Measurements from ENCODE around the gene RASGRF1.

RASGRF1 gene

GRCh38 chr15:79089331-79089889, 1.2 kb downstream of the RASGRF1 start:
- no peaks in the 10 kb centered on the region for H3K9me3 ChIP-seq (ENCODE audit: control extremely low read depth in 1 of 5, control insufficient read depth in 4 of 5, insufficient read depth in 2 of 5, low read depth in 1 of 5, low read length in 4 of 5)
- DNase-seq: no peak
- ChIA-PET POLR2A (no interaction called here), CTCF (interaction anchor here (1.3 kb wide), 1 partner anchor 9 kb away, joined by 3 read pairs; no protein-coding TSS in a partner anchor)
- no peaks in the 10 kb centered on the region for H3K36me3 ChIP-seq (ENCODE audit: control insufficient read depth in 4 of 4, insufficient read depth in 4 of 4, low read length in 3 of 4)
- H3K27me3 ChIP-seq (replicated peaks in 2 of 5; ENCODE audit: control insufficient read depth in 4 of 5, insufficient read depth in 5 of 5, low read length in 4 of 5): peaks cover 3 to 100% (median 50%) of the 10 kb centered on the region in 5 experiments
- peak overlapping the region in 1 of 7 experiments; percentile 45 for H3K4me3 ChIP-seq (ENCODE audit: control insufficient read depth in 1 of 7, extremely low read depth in 1 of 7, insufficient read depth in 4 of 7, low read depth in 2 of 7, low read length in 6 of 7)
- peaks cover 0 to 27% (median 19%) of the 10 kb centered on the region in 4 experiments for H3K4me1 ChIP-seq (ENCODE audit: control extremely low read depth in 1 of 4, control insufficient read depth in 4 of 4, insufficient read depth in 4 of 4, low read length in 3 of 4)
- no peak overlapping the region for H3K27ac ChIP-seq (ENCODE audit: insufficient read depth in 1 of 2, low read depth in 1 of 2, low read length in 2 of 2, poor library complexity in 1 of 2, severe bottlenecking in 2 of 2)
- 2% methylated on average over 43 of the region's 47 CpGs for WGBS (ENCODE audit: insufficient coverage)

DNA sequence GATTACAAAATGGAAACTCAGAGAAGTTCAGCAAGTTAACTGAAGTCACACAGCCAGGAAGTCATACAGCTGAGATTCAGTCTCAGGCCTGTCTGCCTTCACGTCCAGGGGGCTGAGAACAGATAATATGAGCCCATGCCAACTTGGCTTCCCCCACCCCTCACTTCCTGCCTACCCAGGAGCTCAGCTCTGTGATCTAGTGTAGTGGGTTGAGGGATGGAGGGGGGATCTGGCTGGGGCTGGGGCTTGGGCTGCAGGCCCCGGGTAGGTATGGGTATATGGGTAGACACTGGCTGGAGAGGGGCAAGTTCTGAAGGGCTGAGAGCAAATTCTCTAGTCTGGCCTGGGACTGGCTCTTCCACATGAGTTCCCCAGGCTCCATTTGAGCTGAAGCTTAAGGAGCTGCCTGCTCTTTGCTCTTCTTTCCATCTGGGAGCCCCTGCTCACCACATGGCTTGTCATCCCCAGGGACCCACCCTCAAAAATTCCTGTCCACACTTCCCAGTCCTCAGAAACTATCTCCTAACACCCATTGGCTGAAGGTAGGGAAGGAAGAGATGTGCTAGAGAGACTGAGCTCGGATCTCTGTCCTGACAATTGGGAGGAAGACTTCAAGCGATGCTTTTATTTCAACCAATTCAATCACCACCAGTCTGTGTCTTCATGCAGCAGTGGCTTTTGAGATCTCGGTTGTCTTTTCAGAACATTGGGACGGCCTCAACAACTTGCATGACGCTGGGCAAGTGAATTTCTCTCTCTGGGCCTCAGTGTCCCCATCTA, 2.0 kb downstream of the RASGRF1 start:
- 48% methylated on average over 7 of the region's 7 CpGs for WGBS (ENCODE audit: insufficient coverage)
- H3K4me3 ChIP-seq (ENCODE audit: control insufficient read depth in 1 of 7, extremely low read depth in 1 of 7, insufficient read depth in 4 of 7, low read depth in 2 of 7, low read length in 6 of 7): no peak overlapping the region
- CTCF ChIA-PET: no interaction called here
- no peaks in the 10 kb centered on the region for H3K36me3 ChIP-seq (ENCODE audit: control insufficient read depth in 4 of 4, insufficient read depth in 4 of 4, low read length in 3 of 4)
- H3K4me1 ChIP-seq (ENCODE audit: control extremely low read depth in 1 of 4, control insufficient read depth in 4 of 4, insufficient read depth in 4 of 4, low read length in 3 of 4): peaks cover 0 to 27% (median 19%) of the 10 kb centered on the region in 4 experiments
- H3K27ac ChIP-seq (ENCODE audit: insufficient read depth in 1 of 2, low read depth in 1 of 2, low read length in 2 of 2, poor library complexity in 1 of 2, severe bottlenecking in 2 of 2): no peak overlapping the region
- DNase-seq: no peak
- POLR2A ChIA-PET: no interaction called here
- peaks cover 3 to 95% (median 50%) of the 10 kb centered on the region in 5 experiments for H3K27me3 ChIP-seq (replicated peaks in 2 of 5; ENCODE audit: control insufficient read depth in 4 of 5, insufficient read depth in 5 of 5, low read length in 4 of 5)
- no peaks in the 10 kb centered on the region for H3K9me3 ChIP-seq (ENCODE audit: control extremely low read depth in 1 of 5, control insufficient read depth in 4 of 5, insufficient read depth in 2 of 5, low read depth in 1 of 5, low read length in 4 of 5)

- 89% methylated on average over 2 of the region's 4 CpGs for WGBS (ENCODE audit: insufficient coverage)
- no peak for DNase-seq
- POLR2A ChIA-PET: interaction anchor here (0.6 kb wide), 1 partner anchor 450 kb away, joined by 3 read pairs; no protein-coding TSS in a partner anchor
- Histone ChIP-seq H3K27me3 (replicated peaks in 2 of 5; ENCODE audit: control insufficient read depth in 4 of 5, insufficient read depth in 5 of 5, low read length in 4 of 5) (peaks cover 3 to 85% (median 41%) of the 10 kb centered on the region in 5 experiments), H3K9me3 (ENCODE audit: control extremely low read depth in 1 of 5, control insufficient read depth in 4 of 5, insufficient read depth in 2 of 5, low read depth in 1 of 5, low read length in 4 of 5) (no peaks in the 10 kb centered on the region), H3K4me1 (ENCODE audit: control extremely low read depth in 1 of 4, control insufficient read depth in 4 of 4, insufficient read depth in 4 of 4, low read length in 3 of 4) (peaks cover 0 to 27% (median 18%) of the 10 kb centered on the region in 4 experiments), H3K36me3 (ENCODE audit: control insufficient read depth in 4 of 4, insufficient read depth in 4 of 4, low read length in 3 of 4) (no peaks in the 10 kb centered on the region), H3K4me3 (ENCODE audit: control insufficient read depth in 1 of 7, extremely low read depth in 1 of 7, insufficient read depth in 4 of 7, low read depth in 2 of 7, low read length in 6 of 7) (no peak overlapping the region), H3K27ac (ENCODE audit: insufficient read depth in 1 of 2, low read depth in 1 of 2, low read length in 2 of 2, poor library complexity in 1 of 2, severe bottlenecking in 2 of 2) (no peak overlapping the region)
- CTCF ChIA-PET: interaction anchor here (0.9 kb wide), 1 partner anchor 178 kb away, joined by 3 read pairs; no protein-coding TSS in a partner anchor
Observed at GRCh38 chr15:79086814-79087213, 3.8 kb downstream of the RASGRF1 start.

- CTCF ChIA-PET: no interaction called here
- 88% methylated on average over 10 of the region's 14 CpGs for WGBS (ENCODE audit: insufficient coverage)
- Histone ChIP-seq H3K36me3 (ENCODE audit: control insufficient read depth in 4 of 4, insufficient read depth in 4 of 4, low read length in 3 of 4) (no peaks in the 10 kb centered on the region), H3K4me1 (ENCODE audit: control extremely low read depth in 1 of 4, control insufficient read depth in 4 of 4, insufficient read depth in 4 of 4, low read length in 3 of 4) (peaks cover 0 to 3% (median under 1%) of the 10 kb centered on the region in 4 experiments), H3K27me3 (replicated peaks in 2 of 5; ENCODE audit: control insufficient read depth in 4 of 5, insufficient read depth in 5 of 5, low read length in 4 of 5) (peaks cover 3 to 62% (median 30%) of the 10 kb centered on the region in 5 experiments), H3K4me3 (ENCODE audit: control insufficient read depth in 1 of 7, extremely low read depth in 1 of 7, insufficient read depth in 4 of 7, low read depth in 2 of 7, low read length in 6 of 7) (no peak overlapping the region), H3K27ac (ENCODE audit: insufficient read depth in 1 of 2, low read depth in 1 of 2, low read length in 2 of 2, poor library complexity in 1 of 2, severe bottlenecking in 2 of 2) (no peak overlapping the region), H3K9me3 (ENCODE audit: control extremely low read depth in 1 of 5, control insufficient read depth in 4 of 5, insufficient read depth in 2 of 5, low read depth in 1 of 5, low read length in 4 of 5) (no peaks in the 10 kb centered on the region)
- no peak for DNase-seq
- POLR2A ChIA-PET: no interaction called here
Observed at GRCh38 chr15:79084308-79084968, 6.1 kb downstream of the RASGRF1 start.

DNA sequence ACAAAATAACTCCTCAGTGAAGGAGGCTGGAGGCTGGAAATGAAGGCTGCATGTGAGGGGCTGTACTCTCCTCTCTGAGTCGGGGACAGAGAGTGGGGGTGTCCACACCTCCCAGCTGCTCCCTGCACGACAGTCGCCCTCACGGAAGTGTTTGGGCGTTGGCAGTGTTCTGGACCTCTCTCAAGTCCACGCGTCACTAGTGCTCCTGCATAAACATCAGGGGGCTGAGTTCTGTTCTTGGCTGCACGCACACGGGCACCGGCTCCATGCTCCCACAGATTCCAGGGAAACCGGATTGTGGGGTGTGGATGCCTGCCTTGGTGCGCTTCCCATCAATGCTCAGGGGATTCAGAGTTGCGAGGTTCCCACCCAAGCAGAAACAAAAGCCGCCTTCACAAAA, 7.4 kb downstream of the RASGRF1 start:
- 91% methylated on average over 13 of the region's 14 CpGs for WGBS (ENCODE audit: insufficient coverage)
- no peak overlapping the region for H3K4me3 ChIP-seq (ENCODE audit: control insufficient read depth in 1 of 7, extremely low read depth in 1 of 7, insufficient read depth in 4 of 7, low read depth in 2 of 7, low read length in 6 of 7)
- no peak for DNase-seq
- H3K27ac ChIP-seq (ENCODE audit: insufficient read depth in 1 of 2, low read depth in 1 of 2, low read length in 2 of 2, poor library complexity in 1 of 2, severe bottlenecking in 2 of 2): no peak overlapping the region
- no peaks in the 10 kb centered on the region for H3K9me3 ChIP-seq (ENCODE audit: control extremely low read depth in 1 of 5, control insufficient read depth in 4 of 5, insufficient read depth in 2 of 5, low read depth in 1 of 5, low read length in 4 of 5)
- peaks cover 0 to 5% (median 0%) of the 10 kb centered on the region in 4 experiments for H3K4me1 ChIP-seq (ENCODE audit: control extremely low read depth in 1 of 4, control insufficient read depth in 4 of 4, insufficient read depth in 4 of 4, low read length in 3 of 4)
- no peaks in the 10 kb centered on the region for H3K36me3 ChIP-seq (ENCODE audit: control insufficient read depth in 4 of 4, insufficient read depth in 4 of 4, low read length in 3 of 4)
- ChIA-PET CTCF (no interaction called here), POLR2A (no interaction called here)
- H3K27me3 ChIP-seq (replicated peaks in 2 of 5; ENCODE audit: control insufficient read depth in 4 of 5, insufficient read depth in 5 of 5, low read length in 4 of 5): peaks cover 3 to 49% (median 22%) of the 10 kb centered on the region in 5 experiments

- H3K4me1 ChIP-seq (ENCODE audit: control extremely low read depth in 1 of 4, control insufficient read depth in 4 of 4, insufficient read depth in 4 of 4, low read length in 3 of 4): peaks cover 0 to 5% (median 0%) of the 10 kb centered on the region in 4 experiments
- ChIA-PET CTCF (no interaction called here), POLR2A (no interaction called here)
- 97% methylated on average over 6 of the region's 6 CpGs for WGBS (ENCODE audit: insufficient coverage)
- no peaks in the 10 kb centered on the region for H3K9me3 ChIP-seq (ENCODE audit: control extremely low read depth in 1 of 5, control insufficient read depth in 4 of 5, insufficient read depth in 2 of 5, low read depth in 1 of 5, low read length in 4 of 5)
- DNase-seq: no peak
- no peak overlapping the region for H3K4me3 ChIP-seq (ENCODE audit: control insufficient read depth in 1 of 7, extremely low read depth in 1 of 7, insufficient read depth in 4 of 7, low read depth in 2 of 7, low read length in 6 of 7)
- peaks cover 0 to 42% (median 17%) of the 10 kb centered on the region in 5 experiments for H3K27me3 ChIP-seq (replicated peaks in 2 of 5; ENCODE audit: control insufficient read depth in 4 of 5, insufficient read depth in 5 of 5, low read length in 4 of 5)
- H3K36me3 ChIP-seq (ENCODE audit: control insufficient read depth in 4 of 4, insufficient read depth in 4 of 4, low read length in 3 of 4): no peaks in the 10 kb centered on the region
- no peak overlapping the region for H3K27ac ChIP-seq (ENCODE audit: insufficient read depth in 1 of 2, low read depth in 1 of 2, low read length in 2 of 2, poor library complexity in 1 of 2, severe bottlenecking in 2 of 2)
Observed at GRCh38 chr15:79082363-79083070, 8.1 kb downstream of the RASGRF1 start.
